Dermis microvascular lymphatic vessel endothelial cell (primary cell): Measurements from ENCODE around the gene TREX2. TPM values are rescaled to one million over a fixed set of nuclear protein-coding genes. Genes with fewer than 3 reads are reported as not detected.
"Not testable (repeated sequence)": the region's sequence is repeated elsewhere in the genome, so short reads cannot be mapped to it uniquely, and the experiment has no call there.

Source experiments
- DNase-seq, 2 donors: peaks; one replicate each; pipeline versions ENCODE4 v3.0.0 to v3.0.0-alpha.2; 2010; ENCODE audit warnings: low read depth in 2 of 2
- total RNA-seq: library from RNA; depleted of rRNA; stranded (reverse); fragments of >200 nt; gene quantifications from 2 replicates; pipeline ENCODE4 v1.2.1, GENCODE V29; 2014

Gene TREX2
- total RNA-seq, 1 donor from 2014 or later: 7.6 TPM

DNA sequence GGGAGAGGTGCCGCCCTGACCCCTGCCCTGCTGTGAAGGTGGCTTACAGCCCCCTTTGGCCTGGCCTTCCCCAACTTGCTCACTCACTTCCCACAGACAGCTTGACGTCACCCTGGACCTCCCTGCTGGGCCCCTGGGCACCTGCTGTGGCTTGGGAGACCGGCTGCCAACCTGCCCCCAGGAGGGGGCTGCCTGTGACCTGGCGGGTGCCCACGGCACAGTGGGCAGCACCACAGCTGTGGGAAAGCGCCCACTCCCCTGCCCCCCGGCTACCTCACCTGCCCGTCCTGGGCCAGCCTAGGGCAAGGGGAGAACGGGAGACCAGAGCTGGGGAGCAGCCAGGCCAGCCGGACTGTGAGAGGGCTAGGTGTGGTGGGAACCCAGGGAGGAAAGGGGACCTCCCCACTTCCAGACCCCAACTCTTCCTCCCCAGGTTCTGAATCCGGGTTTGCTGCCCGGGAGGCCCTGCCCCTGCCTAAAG is 36.9 kb downstream of the TREX2 start:
- no peak for DNase-seq

DNA sequence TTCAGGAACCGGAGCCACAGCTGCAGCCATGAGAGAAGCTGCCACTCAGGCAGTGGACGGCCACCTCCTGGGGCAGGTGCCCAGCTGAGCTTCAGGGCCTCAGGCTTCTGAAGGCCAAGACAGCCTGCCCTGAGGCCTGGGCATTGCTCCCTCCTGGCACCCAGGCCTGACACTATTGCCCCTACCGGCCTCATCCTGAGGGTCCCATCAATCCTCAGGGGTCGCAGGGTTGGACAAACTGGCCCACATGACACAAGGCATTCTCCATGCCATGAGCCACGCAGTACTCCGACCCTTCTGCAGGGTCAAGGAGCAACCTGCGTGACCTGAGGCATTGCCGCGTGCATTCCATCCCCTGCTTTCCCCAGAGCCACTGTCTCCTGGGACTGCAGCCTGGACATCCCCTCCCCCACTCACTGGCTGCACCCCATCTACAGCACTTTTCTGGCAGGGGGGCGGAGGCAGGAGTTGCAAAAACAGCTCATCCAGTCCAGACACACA is 37.6 kb downstream of the TREX2 start:
- no peak for DNase-seq

DNA sequence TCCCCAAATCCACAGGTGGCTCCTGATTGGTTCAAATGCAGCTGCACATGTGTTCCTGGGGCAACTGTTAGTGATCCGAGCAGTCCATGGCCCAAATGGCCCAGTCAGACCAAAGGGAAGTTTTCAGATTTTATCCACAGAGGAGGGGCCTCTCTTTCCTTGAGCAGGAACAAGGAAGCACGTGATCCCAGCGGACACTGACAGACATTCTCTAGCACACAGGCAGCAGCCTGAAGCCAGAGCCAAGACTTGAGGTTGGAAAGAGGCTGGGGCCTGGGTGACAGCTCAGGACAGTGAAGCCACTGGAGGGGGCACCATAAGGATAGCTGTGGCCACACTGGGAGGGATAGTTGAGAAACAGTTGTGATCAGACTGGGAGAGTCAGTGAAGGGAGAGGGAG is 38.1 kb downstream of the TREX2 start:
- no peak for DNase-seq

DNA sequence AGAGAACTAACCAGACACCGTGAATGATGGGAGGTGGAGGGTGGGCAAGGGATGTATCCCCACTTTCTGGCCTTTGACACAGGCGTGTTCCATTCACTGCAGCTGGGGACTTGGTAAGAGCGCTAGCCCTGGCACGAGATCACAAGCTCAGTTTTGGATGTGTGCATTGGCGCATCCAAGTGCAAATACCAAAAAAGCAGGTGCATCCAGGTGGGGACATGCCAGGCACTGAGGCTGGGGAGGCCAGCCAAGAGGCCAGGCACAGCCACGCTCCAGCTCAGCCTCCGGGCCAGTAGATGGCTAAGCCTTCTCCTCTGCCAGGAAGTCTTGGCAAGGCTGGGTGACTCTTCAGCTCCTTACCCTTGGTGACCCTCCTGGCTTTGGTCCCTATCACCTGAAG is 39.0 kb downstream of the TREX2 start:
- DNase-seq: no peak

DNA sequence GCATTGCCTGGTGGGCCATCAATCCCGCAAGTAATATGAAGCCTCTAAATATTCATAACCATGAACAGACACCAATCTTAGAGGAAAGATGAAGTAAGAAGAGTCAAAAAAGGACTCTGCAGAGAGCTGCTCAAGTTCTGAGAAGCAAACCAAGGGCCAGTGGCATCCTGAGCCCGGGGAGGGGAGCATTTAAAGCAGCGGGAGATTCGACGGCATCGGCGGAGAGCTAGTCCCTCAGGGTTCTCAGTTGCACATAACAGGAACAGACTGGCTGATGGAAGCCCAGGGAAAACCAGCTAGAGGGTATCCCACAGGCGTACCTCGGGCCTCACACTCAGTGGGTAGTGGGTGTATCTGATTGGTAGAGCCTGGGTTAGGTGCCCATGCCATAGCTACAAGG is 39.8 kb downstream of the TREX2 start:
- DNase-seq: no peak

DNA sequence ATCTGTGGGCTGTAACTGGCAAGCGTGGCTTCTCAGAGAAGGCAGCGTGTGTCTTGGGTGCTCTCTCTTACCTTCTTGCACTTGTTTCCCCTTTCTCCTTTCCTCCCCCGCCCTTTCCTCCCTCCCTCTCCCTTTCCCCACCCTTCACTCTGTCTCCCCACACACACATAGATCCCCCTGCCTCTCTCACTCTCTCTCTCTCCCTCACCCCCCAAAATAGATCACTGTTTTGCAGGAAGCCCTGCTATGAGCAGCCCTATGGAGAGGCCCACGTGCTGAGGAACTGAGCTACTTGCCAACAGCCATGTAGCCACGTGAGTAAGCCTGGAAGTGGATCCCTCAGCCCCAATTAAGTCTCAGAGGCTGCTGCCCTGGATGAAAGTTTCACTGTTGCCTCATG is 40.4 kb downstream of the TREX2 start:
- DNase-seq: no peak

DNA sequence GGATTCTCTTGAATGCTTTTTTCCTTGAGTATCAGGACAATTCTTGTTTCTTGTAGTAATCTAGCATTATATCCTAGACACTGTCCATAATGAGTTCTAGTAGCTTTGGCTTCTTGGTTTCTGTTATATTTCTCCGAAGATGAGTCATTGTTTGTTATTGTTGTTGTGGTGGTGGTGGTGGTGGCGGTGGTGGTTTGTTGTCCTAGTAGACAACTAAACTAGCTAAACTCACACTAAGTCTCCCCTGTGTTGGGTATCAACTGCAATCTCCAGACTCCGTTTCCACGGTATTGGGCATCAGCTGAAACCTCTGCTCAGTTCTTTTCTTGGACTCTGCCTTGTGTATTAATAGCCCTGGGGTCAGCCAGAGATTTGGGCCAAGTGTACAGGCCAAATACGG is 41.5 kb downstream of the TREX2 start:
- DNase-seq: not testable (repeated sequence)

DNA sequence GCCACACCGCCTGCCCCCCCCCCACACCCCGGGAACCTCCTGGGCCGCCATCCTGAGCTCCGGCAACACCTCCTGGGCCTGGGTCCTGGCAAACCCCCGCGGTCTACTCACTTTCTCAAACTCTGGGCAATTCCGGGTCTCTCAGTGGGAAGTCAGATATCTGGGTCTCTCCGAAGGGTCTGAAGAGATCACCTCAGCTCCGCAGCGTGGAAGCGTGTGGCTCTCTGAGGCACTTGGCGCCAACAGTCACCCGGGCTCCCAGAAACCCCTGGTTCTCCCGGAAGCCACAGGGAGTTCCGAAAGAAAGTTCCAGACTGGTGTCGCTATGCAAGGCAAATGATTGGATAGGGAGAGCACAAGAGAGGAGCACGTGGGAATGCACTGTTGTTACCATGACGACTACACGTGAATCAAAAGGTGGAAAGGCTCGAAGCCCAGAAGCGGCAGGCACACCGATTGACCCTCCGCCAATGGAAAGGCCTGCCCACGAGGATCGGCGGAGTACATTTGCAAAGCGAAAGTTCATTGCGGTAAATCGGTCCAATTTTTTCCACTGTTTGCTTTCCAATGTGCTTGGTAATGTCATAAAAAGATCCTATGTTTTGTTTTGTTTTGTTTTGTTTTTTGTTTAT is 44.6 kb downstream of the TREX2 start, which contains the start of gene PNMA6E:
Gene PNMA6E (minus strand): TSS at position 218 of the 632 bp plus-strand sequence. CDS start 2,501 bp downstream, outside the sequence.
- DNase-seq: no peak

DNA sequence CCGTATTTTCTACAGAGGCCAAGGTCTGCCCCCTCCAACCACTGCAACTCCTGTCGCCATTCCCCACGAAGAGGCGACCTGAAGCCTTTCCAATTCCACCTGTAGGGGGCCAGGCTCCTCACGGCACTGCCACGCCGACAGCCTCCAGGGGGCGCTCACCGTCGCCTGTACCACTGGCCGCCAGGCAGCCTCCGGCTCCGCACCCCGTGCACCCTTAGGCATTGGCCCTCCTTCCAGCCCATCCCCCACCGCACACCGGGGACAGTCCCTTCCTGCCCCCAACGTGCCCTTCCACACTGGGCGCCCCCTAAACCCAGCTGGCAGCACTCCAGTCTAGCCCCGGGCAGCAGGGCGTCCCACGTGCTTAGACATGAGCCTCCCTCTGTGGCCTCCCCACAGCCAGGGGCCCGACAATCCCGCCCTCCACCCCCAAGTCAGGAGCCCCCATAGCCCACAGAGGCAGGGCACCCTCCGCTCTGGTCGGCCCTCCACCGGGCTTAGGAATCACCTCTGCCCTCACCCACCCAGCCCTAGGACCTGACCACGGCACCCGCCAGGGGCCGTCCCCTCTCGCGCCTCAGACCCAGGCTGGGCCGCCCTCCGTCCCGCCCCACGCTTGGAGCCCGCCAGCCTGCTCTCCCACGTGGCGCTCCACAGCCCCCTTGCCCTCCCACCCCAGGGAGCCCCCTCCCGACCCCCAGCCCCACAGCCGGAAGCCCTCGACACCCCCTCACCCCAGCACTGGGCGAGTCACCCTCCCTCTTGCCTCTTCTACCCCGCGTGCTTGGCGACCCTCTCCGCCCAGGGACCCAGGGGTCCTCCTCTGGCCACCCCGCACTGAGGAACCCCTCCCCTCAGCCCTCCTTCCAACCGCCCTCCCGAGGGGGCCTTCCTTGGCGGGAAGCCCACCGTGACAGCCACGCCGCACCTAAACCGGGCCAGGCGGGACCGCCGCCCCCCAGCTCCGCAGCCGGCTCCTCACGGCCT is 45.4 kb downstream of the TREX2 start:
- DNase-seq: peak in 1 of 2 donors; percentile 54

DNA sequence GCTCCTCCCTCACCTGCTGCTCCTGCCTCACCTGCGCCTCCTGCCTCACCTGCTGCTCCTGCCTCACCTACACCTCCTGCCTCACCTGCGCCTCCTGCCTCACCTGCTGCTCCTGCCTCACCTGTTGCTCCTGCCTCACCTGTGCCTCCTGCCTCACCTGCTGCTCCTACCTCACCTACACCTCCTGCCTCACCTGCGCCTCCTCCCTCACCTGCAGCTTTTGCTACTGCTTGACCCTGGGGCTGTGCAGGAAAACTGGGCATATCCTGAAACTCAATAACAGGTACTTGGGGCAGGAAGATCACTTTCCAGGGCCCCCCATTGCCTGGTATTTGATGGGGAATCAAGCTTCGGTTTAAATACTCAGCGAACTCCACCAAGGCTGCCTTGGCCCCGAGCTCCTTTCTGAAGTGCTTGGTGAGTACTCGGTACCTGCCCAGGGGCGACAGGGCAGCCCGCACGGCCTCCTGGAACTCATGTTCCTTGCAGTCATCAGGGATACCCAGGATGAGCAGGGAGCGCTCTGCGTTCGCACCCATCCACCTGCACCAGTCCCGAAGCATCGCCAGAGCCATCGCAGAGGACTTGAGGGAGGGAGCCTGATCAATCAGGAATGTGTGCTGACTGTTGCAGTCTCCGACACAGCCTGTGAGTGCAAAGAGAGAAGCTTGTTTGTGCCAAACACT is 47.4 kb downstream of the TREX2 start:
- DNase-seq: no peak

DNA sequence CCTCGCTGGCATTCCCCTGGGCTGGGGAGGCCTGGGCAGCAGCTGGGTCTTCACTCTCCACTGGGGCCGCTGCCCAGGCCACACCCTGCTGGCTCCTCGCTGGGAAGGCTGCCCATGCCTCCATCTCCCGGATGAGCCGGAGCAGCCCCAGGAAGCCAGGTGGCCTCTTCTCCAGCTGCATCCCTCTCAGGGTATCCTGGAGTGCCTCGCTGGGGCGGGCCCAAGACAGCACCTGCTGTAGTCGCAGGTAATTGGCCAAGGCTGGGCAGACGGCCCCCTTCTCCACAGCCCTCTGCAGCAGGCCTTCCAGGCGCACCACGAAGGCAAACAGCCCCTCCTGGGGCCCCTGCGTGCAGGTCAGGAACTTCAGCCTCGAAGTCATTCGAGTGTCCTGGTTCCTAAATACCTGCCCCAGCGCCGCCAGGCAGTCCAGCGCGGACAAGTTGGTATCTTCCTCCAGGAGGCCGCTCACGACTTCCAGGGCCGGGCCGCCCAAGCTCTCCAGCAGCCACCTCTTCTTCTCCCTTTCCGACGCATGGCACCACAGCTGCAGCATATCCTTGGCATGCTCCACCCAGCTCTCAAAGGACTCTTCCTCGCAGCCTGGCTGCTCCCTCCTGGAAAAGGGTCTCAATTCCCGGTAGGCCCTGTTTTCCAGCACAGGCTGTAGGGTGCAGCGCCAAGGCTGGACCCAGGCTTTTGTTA is 48.4 kb downstream of the TREX2 start:
- DNase-seq: no peak

DNA sequence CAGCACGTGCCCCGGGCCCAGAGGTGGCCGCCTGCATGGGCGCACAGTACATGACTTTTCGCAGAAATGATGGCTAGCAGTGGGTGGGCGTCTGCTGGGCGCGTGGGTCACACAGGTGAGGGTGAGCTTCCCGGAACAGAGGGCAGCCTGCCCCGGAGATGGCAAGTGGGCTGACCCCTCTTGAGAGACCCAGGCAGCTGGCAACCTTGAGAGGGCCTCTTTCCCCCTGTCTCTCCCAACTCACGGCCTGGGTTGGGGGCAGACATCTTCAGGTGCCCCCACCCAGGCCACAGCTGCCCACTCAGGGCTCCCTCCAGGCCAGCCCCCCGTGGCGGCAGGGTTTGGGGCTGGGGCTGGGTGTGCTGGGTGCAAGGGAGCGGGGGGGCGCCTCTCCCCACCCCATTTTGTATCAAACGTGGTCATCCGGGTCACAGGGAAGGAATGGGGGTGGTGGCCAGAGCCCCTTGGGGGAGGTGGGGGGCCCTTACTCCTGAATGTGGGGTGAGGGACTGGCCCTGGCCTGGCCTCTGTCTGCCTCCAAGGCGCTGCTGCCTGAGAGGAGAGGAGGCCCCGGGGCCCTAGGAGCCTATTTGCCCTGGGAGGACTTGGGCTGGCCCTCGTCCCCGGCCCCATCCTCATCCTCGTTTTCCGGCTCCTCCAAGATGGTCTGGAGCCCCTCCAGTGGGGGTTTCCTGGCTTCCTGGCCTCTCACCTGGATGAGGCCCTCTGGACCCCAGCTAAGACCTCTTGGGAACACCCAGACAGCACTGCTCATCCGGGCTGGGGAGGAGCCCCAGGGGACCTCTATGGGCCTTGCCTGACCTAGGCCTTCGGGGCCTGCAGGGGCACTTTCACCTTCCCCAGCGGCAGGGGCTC is 49.3 kb downstream of the TREX2 start:
- DNase-seq: no peak

DNA sequence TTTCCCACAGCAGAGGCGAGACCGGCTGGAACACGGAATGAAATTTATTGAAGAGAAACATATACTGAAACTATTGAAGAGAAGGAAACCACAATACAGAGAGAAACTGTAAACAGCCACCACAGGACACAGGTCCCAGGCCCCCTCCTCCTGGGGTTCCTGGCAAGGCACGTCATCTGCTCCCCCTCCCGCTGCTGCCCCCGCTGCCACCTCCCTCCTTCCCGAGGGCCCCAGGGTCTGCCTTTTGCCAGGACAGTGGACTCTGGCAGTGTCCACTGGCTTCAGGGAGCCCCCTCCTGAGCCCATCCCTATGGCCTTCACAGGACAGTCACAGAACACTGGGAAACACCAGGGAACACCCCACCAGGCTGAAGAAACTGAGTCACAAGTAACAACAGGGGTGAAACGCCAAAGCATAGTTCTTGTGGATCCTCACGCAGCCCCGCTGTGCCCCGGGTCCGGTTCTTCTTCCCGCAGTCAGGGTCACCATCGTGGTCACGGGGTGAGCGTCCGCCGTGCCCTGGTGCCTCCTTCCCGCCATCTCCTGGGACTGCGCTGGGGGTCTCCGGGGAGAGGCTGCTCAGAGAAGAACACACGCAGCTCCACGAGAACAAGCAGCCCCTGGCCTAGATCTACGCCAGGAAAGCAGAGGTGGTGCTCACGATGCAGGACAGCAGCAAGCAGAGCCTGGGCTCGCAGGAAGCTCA is 50.1 kb downstream of the TREX2 start:
- DNase-seq: no peak

DNA sequence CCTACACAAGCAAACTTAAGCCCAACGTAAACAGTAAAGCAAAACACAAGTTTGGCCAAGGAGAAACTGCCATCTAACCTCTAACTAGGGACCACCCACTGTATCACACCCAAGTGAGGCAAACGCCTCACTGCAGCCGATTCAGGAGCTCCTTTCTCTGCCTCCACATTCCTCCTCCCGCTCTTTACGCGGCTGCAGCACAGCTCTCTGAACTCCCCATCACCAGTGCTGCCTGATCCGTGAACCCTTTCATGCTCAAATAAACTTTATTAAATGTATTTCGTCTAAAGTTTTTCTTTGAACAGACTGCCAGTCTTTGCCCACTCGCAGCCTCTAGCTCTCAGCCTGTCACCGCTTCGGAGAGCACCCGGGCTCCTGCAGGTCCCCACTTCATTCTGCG is 51.2 kb downstream of the TREX2 start:
- DNase-seq: no peak

Other genes with a start within 250 kb of the TREX2 start
- not detected in 2 replicates for gene PNMA6F, start 124.3 kb downstream of the TREX2 start, total RNA-seq
- gene ZNF275, start 111.9 kb downstream of the TREX2 start, total RNA-seq: 3.5 and 5.7 TPM in 2 replicates
- not detected in 2 replicates for gene PNMA6E, start 44.7 kb downstream of the TREX2 start, total RNA-seq
- gene ZFP92, start 34.6 kb downstream of the TREX2 start, total RNA-seq: 0.39 and 0.89 TPM in 2 replicates
- 11.6 and 13.9 TPM in 2 replicates for gene HAUS7, start 24.5 kb upstream of the TREX2 start, total RNA-seq
- 12.1 and 70.9 TPM in 2 replicates for gene BGN, start 48.9 kb upstream of the TREX2 start, total RNA-seq
- not detected in 2 replicates for gene ATP2B3, start 71.6 kb upstream of the TREX2 start, total RNA-seq
- 37.3 and 39.0 TPM in 2 replicates for gene CCNQ, start 153.1 kb upstream of the TREX2 start, total RNA-seq
- under 0.01 and 0.13 TPM in 2 replicates for gene DUSP9, start 201.1 kb upstream of the TREX2 start, total RNA-seq
- not detected in 2 replicates for gene PNCK, start 227.8 kb upstream of the TREX2 start, total RNA-seq
- 5.5 and 5.9 TPM in 2 replicates for gene SLC6A8, start 241.9 kb upstream of the TREX2 start, total RNA-seq